CD4-positive, alpha-beta T cell treated with Interleukin-15 for 1 hour (primary cell): ENCODE measurements around the gene ENHO.
"Not testable (repeated sequence)": the region's sequence is repeated elsewhere in the genome, so short reads cannot be mapped to it uniquely, and the experiment has no call there.

Experiments
- DNase-seq: peaks from one replicate; pipeline ENCODE4 v3.0.0-alpha.2; 2020

The ENHO gene

DNA sequence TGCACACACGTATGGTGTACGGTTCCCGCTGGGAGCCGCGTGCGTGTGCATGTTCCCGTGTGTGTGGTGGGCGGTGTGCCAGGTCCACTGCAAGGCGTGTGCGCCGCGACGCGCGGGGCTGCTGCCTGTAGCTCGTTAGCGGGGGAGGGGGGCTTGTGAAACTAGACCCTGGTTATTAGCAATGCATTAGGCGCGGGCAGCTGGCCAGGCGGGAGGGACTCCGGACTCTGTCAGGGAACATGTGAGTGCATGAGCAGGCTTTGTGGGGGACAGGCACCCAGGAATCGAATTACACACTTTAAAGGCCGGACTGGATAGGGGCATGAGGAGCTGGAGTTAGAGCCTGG is 32.2 kb upstream of the ENHO start:
- no peak for DNase-seq

- DNase-seq, result no peak
Measured at GRCh38 chr9:34554211-34555001, 31.6 kb upstream of the ENHO start.

DNA sequence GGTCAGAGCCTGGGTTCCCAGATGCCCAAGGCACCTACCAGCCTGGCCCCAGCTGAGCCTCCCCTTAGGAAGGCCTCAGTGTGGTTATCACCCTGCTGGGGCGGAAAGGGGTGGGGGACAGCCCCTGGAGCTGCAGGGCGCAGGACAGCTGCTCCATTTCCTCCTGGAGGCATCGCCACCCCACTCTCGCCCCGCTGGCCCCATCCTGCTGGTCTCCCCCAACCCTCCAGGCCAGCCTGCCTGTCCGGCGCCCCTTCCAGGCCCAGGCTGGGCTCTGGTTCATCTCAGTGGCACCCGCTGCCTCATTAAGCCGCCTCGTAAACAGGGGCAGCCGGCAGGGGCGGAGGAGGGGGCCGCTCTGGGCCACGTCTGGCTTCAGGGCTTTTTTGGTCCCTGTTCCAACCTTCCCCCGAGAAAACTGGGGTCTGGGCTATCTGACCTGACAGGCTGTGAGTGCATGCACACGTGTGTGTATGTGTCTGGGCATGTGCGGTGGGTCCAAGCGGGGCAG is 30.8 kb upstream of the ENHO start:
- DNase-seq, result no peak

- no peak for DNase-seq
Measured at GRCh38 chr9:34552986-34553385, 30.2 kb upstream of the ENHO start.

DNA sequence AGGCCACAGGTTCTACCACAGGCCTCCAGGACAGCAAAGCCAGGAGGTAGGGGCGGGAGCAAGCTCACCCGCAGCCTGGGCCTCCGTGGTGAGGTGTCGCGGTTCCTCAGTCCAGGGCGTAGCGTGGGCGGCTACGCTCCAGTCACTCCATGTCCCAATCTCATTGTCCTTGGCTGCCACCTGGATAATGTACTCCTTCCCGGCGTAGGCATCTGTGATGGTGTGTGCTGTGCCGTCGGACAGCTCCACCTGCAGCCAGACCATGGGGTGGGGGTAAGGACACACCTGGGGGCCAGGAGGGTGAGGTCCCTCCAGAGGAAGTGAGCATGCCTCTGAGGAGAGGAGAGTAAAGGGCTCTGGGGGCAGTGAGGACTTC is 29.8 kb upstream of the ENHO start:
- no peak for DNase-seq

DNA sequence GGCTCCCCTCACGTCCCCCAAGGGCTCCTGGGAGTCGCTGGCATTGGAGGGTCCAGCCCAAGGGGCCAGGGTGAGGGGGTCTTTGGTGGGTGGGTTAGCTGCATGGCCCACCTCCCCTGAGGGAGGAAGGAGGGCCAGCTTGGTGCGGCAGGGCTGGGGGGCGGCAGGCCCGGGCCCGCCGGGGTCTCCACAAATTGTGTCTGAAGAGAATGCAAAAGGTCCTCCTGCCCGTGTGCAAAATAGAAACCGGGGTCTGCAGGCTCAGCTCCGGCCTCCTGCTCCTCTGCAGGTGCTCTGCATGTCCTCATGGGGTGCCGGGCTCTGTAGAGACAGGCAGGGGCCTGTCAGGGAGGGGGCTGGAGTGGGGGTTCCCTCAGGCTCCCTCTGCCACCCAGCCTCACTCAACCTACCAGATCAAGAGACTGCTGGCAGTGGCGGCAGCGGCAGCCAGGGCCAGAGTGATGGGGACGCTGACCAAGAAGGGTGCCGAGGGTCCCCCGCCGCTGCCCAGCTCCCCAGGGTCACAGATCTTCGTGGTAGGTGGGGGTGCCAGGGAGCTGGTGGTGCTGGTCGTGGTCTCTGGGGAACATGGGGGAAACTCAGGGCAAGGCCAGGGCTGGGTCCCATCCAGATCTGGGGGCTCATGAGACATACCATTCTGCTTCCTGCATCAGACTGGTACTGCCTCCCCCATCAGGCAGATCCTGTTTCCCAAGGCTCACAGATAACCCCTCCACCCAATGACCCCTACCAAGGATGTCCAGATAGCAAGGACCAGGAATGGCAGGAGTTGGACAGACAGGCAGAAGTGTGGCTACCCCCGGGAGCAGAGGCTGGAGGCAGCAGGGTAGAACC is 29.2 kb upstream of the ENHO start:
- DNase-seq, result no peak

GRCh38 chr9:34550681-34551270 is 28.0 kb upstream of the ENHO start:
- DNase-seq, result no peak

DNA sequence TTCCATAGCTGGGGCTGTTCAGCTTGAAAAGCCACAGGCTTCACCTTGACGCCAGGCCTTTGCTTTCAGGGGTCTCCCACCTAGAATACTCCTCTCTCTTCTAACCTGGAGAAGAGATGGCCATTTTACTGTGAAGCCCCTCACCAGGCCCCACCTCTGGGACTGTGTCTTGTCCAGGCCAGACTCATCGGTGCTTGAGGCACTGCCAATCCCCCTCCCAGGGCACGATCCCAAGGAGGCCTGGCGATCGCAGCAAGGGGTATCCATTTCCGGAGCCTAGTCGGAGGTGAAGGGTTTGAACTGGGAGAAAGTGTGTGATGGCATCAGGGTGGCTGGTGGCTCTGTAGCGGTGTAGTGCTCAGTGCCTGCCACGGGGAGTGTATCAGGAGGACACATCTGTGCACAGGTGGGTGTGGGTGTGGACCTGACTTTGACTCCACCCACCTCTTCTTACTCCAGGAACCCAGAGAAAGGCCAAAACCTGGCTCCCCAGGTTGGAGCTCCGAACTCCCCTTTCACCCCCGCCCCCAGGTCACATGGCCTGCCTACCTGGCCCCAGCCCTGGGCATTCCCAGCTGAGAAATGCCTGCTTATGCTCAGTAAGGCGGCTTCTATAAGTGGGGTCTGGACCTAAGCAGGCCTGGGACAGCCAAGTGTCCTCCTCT is 27.4 kb upstream of the ENHO start:
- DNase-seq, result no peak

DNA sequence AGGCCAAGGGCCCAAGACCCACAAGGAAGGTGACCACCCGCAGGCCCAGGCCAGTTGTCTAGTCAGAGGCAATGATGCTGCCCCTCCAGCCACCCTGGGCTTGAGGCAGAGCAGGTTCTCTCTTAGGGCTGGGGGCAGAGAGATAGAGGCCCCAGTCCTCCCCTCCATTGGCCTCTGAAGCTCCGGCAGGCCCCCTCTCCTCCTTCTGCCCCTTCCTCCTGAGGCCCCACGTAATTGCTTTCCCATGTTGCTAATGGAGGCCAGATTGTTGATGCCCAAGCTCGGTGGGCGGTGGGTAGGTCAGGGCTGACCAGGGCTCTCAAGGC is 26.6 kb upstream of the ENHO start:
- DNase-seq, result no peak

DNA sequence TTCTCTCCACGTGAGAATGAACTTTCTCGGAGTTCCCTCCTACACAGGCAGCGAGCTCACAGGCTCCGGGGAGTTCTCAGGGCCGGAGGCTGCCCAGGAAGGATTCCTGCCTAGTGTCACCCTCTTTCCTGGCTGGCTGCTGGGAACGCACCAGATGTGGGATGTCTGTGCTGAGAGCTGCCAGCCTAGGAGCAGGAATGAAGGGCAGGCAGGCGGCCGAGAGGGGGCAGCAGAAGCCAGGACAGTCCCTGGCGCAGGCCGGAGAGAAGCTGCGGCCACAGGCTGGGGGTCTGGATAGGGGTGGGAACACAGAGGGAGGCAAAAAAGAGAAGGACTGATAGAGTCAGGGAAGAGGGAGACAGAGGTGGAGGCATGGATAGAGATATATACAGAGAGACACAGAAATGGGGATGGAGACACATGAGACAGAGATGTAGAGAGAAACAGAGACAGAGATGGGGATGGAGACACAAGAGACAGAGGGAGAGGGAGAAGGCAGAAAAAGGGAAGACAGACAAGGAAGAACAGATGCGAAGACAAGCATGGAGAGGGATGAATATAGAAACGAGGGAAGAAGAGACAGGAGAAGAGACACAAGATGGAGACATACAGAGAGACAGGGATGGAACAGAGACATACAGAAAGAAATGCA is 25.3 kb upstream of the ENHO start:
- no peak for DNase-seq

DNA sequence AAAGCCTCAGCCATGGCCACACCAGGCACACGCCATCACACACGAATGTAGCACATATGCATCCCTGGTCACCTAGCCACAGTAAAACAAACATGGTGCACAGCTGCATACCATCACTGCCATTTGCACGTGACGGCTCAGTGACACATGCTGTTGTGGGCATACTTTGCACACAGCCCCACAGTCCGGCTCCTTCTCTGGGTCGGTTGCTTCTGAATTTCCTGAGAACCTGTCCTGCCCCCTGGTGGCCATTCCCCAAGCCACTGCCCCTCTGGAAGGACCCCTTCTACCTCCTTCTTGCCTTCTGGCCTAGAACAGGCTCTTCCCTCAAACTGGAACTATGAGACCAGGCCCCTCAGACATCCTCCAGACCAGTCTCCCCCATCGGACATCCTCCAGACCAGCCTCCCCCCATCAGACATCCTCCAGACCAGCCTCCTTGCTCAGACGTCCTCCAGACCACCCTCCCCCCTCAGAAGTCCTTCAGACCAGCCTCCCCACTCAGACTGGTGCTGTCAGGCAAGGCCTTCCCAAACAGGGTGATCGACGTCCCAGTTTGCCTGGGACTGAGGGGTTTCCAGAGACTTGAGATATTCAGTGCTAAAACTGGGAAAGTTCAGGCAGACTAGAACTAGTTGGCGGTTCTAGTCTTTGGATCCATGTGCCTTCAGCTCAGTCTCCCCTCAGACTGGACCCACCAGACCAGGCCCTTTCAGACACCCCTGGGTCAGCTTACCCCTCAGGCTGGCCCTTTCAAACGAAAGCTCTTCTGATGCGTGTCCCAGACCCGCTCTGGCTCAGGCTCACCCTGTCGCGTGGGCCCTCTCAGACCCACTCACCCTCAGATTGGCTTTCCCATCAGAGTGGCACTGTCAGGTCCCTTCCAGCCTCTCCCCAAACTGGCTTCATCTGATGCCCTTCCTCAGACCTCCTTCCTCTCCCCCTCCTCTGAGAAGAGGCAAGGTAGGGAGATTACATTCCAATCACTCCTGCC is 24.3 kb upstream of the ENHO start:
- DNase-seq, result no peak

DNA sequence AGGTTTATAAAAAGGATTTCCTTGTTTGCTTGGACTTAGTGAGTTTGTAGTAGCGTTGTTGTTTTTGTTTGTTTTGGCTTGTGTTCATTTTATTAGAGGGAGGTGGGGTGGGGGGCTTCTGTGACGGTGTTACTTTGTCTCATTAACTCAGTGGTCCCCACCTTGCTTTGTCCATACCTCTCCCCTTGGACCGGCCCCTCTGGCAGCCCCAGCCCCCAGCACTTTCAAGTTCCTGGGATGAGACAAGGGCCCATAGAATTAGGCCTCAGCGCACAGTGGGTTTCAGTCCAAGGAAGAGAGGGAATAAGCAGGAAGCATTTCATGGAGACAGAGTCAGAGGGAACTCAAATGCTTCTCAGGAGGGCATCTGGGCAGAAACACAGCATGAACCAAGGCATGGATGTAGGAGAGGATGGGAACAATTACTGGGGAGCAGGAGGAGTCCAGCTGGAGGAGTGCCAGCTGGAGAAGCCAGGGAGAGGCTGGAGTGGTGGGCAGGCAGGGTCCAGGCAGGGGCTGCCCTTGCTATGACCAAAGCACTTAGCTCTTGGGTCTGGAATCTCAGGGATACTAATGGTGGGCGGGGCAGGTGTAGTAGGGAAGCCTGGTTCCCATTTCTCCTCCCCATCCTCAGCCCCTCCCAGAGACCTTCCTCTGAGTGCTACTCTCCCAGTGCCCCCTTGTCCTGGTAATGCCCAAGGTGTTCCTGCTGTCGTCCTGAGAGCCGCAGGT is 23.5 kb upstream of the ENHO start:
- DNase-seq, result no peak

DNA sequence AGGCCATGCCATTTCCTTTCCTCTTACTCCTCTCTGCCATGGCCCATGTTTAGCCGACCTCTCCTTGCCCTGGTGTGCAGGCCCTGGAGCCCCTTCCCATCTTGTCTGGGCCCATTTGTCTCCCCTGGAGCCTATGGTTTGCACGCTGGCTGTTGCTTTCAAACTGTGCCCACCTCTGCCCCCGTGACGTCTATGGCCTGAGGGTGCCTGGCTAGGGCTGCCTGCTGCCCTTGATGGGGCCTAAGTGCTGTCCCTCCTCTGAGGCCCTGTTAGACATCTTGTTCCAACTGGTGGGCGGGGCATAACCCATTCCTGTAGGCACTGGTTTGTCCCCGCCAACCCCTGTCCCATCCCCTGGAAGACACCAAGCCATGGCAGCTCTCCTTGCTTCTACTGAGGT is 22.7 kb upstream of the ENHO start:
- no peak for DNase-seq

- no peak for DNase-seq
Measured at GRCh38 chr9:34544035-34544434, 21.2 kb upstream of the ENHO start.

DNA sequence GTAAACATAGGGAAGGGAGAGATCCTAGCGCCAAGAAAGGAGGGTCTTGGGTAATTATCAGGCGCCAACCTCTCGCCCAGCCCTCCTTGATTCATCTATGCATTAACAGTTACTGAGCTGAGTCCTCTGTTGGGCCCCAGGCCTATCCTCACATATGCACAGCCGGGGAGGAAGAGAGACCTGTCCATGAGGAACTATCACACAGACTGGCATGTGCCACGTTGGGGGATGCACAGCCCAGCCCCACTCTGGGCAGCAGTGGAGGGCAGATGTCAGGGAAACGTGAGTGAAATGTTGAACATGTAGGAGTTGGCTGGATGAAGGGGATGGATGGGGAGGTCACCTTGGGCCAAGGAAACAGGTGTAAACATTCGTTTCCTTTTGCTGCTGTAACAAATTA is 18.8 kb upstream of the ENHO start:
- DNase-seq, result no peak

DNA sequence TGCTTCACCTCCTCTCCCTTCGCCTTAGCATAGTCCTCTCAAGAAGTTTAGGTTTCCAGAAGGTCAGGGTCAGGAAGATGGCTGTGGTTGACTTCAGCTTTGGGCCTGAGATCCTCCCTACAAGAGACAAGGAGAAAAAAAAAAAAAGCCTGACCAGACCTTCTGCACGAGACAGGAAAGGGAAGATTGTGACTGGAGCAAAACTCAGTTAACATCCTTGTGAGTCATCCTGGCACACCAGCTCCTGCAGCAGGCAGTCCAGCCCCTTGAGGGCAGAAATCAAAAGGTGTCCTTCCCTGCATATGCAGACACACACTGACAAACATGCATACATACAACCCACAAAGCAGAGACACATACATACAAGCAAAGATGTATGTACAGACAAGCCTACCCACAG is 18.0 kb upstream of the ENHO start:
- DNase-seq, result no peak

DNA sequence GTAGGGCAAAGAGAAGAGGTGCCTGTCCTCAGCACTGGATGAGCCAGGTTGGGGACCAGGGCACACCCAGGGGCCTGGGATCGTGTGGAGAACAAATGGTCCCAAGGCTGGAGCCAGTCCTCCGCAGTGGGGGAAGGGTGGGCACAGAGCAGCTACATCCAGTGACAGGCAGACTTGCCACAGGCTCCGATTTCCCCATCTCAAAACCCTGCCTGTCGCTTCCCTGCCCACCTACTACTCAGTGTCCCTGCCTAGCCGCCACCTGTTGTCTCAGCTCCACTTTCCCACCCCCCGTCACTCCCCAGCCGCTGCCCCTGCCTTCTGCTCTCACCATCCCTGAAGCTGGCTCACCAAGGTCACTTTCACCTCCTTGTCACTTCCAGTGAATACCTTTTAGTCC is 13.9 kb upstream of the ENHO start:
- no peak for DNase-seq

- not testable (repeated sequence) for DNase-seq
Measured at GRCh38 chr9:34532041-34532440, 9.3 kb upstream of the ENHO start.

- DNase-seq, result no peak
Measured at GRCh38 chr9:34526026-34526425, 3.2 kb upstream of the ENHO start.

- DNase-seq, result no peak
Measured at GRCh38 chr9:34524349-34524748, 1.6 kb upstream of the ENHO start.
